ENCODE measurements around the gene ASIC1.
A peak's percentile ranks its signal among the peaks of the same experiment; 100 is the strongest.
"Not testable (repeated sequence)": the region's sequence is repeated elsewhere in the genome, so short reads cannot be mapped to it uniquely, and the experiment has no call there.

The ASIC1 gene

GRCh38 chr12:50057000-50057841 lies at the start of gene ASIC1:
Gene ASIC1, plus strand, starts transcription at chr12:50057596. Its CDS starts 1,171 bp downstream, at chr12:50058767.
- peak; percentile 62 for DNase-seq

GRCh38 chr12:50013361-50014147 lies 43.8 kb upstream of the ASIC1 start:
- DNase-seq = no peak

GRCh38 chr12:50014342-50014741 lies 43.1 kb upstream of the ASIC1 start:
- DNase-seq = no peak

GRCh38 chr12:50016501-50017475 lies 40.6 kb upstream of the ASIC1 start:
- no peak for DNase-seq

- DNase-seq = no peak
Measured at GRCh38 chr12:50017641-50018040, 39.8 kb upstream of the ASIC1 start.

- DNase-seq = no peak
Measured at GRCh38 chr12:50018154-50018553, 39.2 kb upstream of the ASIC1 start.

- DNase-seq = no peak
Measured at GRCh38 chr12:50018968-50019367, 38.4 kb upstream of the ASIC1 start.

GRCh38 chr12:50019524-50019923 lies 37.9 kb upstream of the ASIC1 start:
- no peak for DNase-seq

GRCh38 chr12:50021031-50021430 lies 36.4 kb upstream of the ASIC1 start:
- no peak for DNase-seq

- no peak for DNase-seq
Measured at GRCh38 chr12:50022903-50023302, 34.5 kb upstream of the ASIC1 start.

- DNase-seq = no peak
Measured at GRCh38 chr12:50024227-50024626, 33.2 kb upstream of the ASIC1 start.

GRCh38 chr12:50024805-50025186 lies 32.6 kb upstream of the ASIC1 start:
- no peak for DNase-seq

GRCh38 chr12:50025187-50026059 lies 32.0 kb upstream of the ASIC1 start, which contains the start of gene RACGAP1:
Gene RACGAP1, minus strand, starts transcription at chr12:50025494. Its CDS starts 8,779 bp downstream, at chr12:50016715.
- peak; percentile 95 for DNase-seq

GRCh38 chr12:50026691-50027090 lies 30.7 kb upstream of the ASIC1 start:
- DNase-seq = no peak

GRCh38 chr12:50030449-50030848 lies 26.9 kb upstream of the ASIC1 start:
- DNase-seq = not testable (repeated sequence)

- DNase-seq = no peak
Measured at GRCh38 chr12:50032515-50032853, 24.9 kb upstream of the ASIC1 start.

GRCh38 chr12:50032854-50033581 lies 24.4 kb upstream of the ASIC1 start:
- no peak for DNase-seq

GRCh38 chr12:50038336-50038735 lies 19.1 kb upstream of the ASIC1 start:
- DNase-seq = no peak

GRCh38 chr12:50039151-50039835 lies 18.1 kb upstream of the ASIC1 start:
- DNase-seq = peak; percentile 90

- no peak for DNase-seq
Measured at GRCh38 chr12:50040657-50041056, 16.7 kb upstream of the ASIC1 start.

All from CD4-positive, alpha-beta T cell treated with Interleukin-17A for 4 hours (primary cell).